ENCODE results near the gene CABLES1.

GRCh38 chr18:23269928-23270327 is 134.6 kb downstream of the CABLES1 start:
- TF ChIP-seq CTCF (IDR thresholded peaks at IDR 0.05; ENCODE audit: borderline replicate concordance, extremely low read depth, low read length, poor library complexity, severe bottlenecking) (no peak), EZH2 (IDR thresholded peaks at IDR 0.05; ENCODE audit: borderline replicate concordance, low read depth, low read length, severe bottlenecking) (no peak)
